Uterus (tissue), 2 donors: Measurements from ENCODE around the gene STH.

Experiments used
- POLR2A ChIP-seq, 2 donors: fragments of 450-650 bp; IDR thresholded peaks; one replicate each; pipeline ENCODE4 v1.6.1; 2016; ENCODE audit warnings: antibody characterized with exemption in 2 of 2, mild to moderate bottlenecking in 1 of 2, moderate library complexity in 1 of 2
- TF ChIP-seq, protein P1 (sequence below), 4 experiments: fragments of 200-600 bp in 2 of 4; fragments of 450-650 bp in 2 of 4; sonication (generic) in 2 of 4; IDR thresholded peaks; one replicate each; pipeline ENCODE4 v1.5.1; 2016 to 2019; ENCODE audit warnings: antibody characterized with exemption in 4 of 4, mild to moderate bottlenecking in 2 of 4, moderate library complexity in 1 of 4

DNA sequence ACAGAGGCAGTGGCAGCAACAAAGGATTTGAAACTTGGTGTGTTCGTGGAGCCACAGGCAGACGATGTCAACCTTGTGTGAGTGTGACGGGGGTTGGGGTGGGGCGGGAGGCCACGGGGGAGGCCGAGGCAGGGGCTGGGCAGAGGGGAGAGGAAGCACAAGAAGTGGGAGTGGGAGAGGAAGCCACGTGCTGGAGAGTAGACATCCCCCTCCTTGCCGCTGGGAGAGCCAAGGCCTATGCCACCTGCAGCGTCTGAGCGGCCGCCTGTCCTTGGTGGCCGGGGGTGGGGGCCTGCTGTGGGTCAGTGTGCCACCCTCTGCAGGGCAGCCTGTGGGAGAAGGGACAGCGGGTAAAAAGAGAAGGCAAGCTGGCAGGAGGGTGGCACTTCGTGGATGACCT, 25.5 kb downstream of the STH start:
- TF ChIP-seq, protein P1, sequence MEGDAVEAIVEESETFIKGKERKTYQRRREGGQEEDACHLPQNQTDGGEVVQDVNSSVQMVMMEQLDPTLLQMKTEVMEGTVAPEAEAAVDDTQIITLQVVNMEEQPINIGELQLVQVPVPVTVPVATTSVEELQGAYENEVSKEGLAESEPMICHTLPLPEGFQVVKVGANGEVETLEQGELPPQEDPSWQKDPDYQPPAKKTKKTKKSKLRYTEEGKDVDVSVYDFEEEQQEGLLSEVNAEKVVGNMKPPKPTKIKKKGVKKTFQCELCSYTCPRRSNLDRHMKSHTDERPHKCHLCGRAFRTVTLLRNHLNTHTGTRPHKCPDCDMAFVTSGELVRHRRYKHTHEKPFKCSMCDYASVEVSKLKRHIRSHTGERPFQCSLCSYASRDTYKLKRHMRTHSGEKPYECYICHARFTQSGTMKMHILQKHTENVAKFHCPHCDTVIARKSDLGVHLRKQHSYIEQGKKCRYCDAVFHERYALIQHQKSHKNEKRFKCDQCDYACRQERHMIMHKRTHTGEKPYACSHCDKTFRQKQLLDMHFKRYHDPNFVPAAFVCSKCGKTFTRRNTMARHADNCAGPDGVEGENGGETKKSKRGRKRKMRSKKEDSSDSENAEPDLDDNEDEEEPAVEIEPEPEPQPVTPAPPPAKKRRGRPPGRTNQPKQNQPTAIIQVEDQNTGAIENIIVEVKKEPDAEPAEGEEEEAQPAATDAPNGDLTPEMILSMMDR (IDR thresholded peaks at IDR 0.05): no peak
- TF ChIP-seq POLR2A (IDR thresholded peaks at IDR 0.05): no peak
